CD14-positive monocyte (primary cell): ENCODE measurements around the gene XPO4. TPM values are rescaled to one million over a fixed set of nuclear protein-coding genes. Genes with fewer than 3 reads are reported as not detected.

Experiments used
- DNase-seq, 3 donors: peaks; one replicate each; pipeline ENCODE4 v3.0.0-alpha.2; 2011 to 2022
- H2AFZ ChIP-seq: 2 replicates; pipeline ENCODE4 v1.6.0; 2012; ENCODE audit warnings: mild to moderate bottlenecking, low read depth, low read length, inconsistent platforms; ENCODE audit not compliant: insufficient read depth, poor library complexity, severe bottlenecking
- H3K27ac ChIP-seq, 2 donors: 1 replicate in 1 of 2; 2 replicates in 1 of 2; pipeline ENCODE4 v1.5.1; 2012 to 2013; ENCODE audit warnings: low read length in 2 of 2, control low read depth in 1 of 2, inconsistent platforms in 1 of 2, low read depth in 1 of 2, mild to moderate bottlenecking in 1 of 2
- H3K27me3 ChIP-seq, 2 donors: one replicate each; pipeline versions ENCODE4 v1.6.0 to v1.6.1; 2011 to 2013; ENCODE audit warnings: low read length in 2 of 2; ENCODE audit not compliant: control insufficient read depth in 2 of 2, insufficient read depth in 2 of 2
- H3K36me3 ChIP-seq, 2 donors: replicated peaks in 1 of 2; 1 replicate in 1 of 2; 2 replicates in 1 of 2; pipeline versions ENCODE4 v1.5.1 to v1.6.1; 2012 to 2013; ENCODE audit warnings: low read length in 2 of 2, control low read depth in 1 of 2, inconsistent platforms in 1 of 2, mild to moderate bottlenecking in 1 of 2; ENCODE audit not compliant: insufficient read depth in 2 of 2, control insufficient read depth in 1 of 2
- H3K4me1 ChIP-seq, 2 donors: 1 replicate in 1 of 2; 2 replicates in 1 of 2; pipeline versions ENCODE4 v1.5.1 to v1.6.1; 2012 to 2013; ENCODE audit warnings: low read length in 2 of 2, control low read depth in 1 of 2, inconsistent platforms in 1 of 2, mild to moderate bottlenecking in 1 of 2, moderate library complexity in 1 of 2; ENCODE audit not compliant: insufficient read depth in 2 of 2, control insufficient read depth in 1 of 2
- H3K4me2 ChIP-seq: replicated peaks from 2 replicates; pipeline ENCODE3; 2012; ENCODE audit warnings: low read length, moderate library complexity, mild to moderate bottlenecking; ENCODE audit not compliant: poor library complexity, severe bottlenecking; ENCODE audit errors: extremely low read depth
- H3K4me3 ChIP-seq, 3 experiments: fragments of 200-600 bp in 1 of 3; sonication (generic) in 1 of 3; replicated peaks in 1 of 3; 1 replicate in 2 of 3; 2 replicates in 1 of 3; pipeline ENCODE4 v1.5.1; 2011 to 2013; ENCODE audit warnings: low read length in 3 of 3, mild to moderate bottlenecking in 3 of 3, control low read depth in 2 of 3, low read depth in 2 of 3, inconsistent platforms in 1 of 3, moderate library complexity in 1 of 3
- H3K79me2 ChIP-seq: 2 replicates; pipeline ENCODE4 v1.6.0; 2012; ENCODE audit warnings: mild to moderate bottlenecking, control low read depth, inconsistent platforms, low read length, moderate library complexity; ENCODE audit not compliant: insufficient read depth
- H3K9ac ChIP-seq: 2 replicates; pipeline ENCODE4 v1.6.0; 2017; ENCODE audit warnings: low read length, mild to moderate bottlenecking; ENCODE audit not compliant: insufficient read depth, poor library complexity, severe bottlenecking
- H3K9me3 ChIP-seq, 2 donors: replicated peaks in 1 of 2; 1 replicate in 1 of 2; 2 replicates in 1 of 2; pipeline versions ENCODE4 v1.5.1 to v1.6.1; 2012 to 2013; ENCODE audit warnings: low read length in 2 of 2, control low read depth in 1 of 2; ENCODE audit not compliant: control insufficient read depth in 1 of 2, insufficient read depth in 1 of 2
- H4K20me1 ChIP-seq: 2 replicates; pipeline ENCODE4 v1.6.0; 2012; ENCODE audit warnings: mild to moderate bottlenecking, low read length, control low read depth, moderate library complexity; ENCODE audit not compliant: insufficient read depth
- H3K27ac Mint-ChIP-seq, 7 donors: one replicate each; pipeline ENCODE4 v1.8.0; 2020; ENCODE audit warnings: mild to moderate bottlenecking in 7 of 7, mixed read lengths in 7 of 7, moderate library complexity in 6 of 7, inconsistent platforms in 2 of 7
- H3K27me3 Mint-ChIP-seq, 3 donors: one replicate each; pipeline ENCODE4 v1.8.0; 2021 to 2022; ENCODE audit warnings: low read depth in 3 of 3, mild to moderate bottlenecking in 3 of 3, mixed read lengths in 3 of 3, moderate library complexity in 3 of 3, inconsistent platforms in 1 of 3
- H3K36me3 Mint-ChIP-seq, 2 donors: one replicate each; pipeline ENCODE4 v1.8.0; 2020; ENCODE audit warnings: mixed read lengths in 2 of 2, inconsistent platforms in 1 of 2, mild to moderate bottlenecking in 1 of 2
- H3K4me1 Mint-ChIP-seq: one replicate; pipeline ENCODE4 v1.8.0; 2020; ENCODE audit warnings: mild to moderate bottlenecking, mixed read lengths
- H3K4me3 Mint-ChIP-seq, 2 donors: one replicate each; pipeline ENCODE4 v1.8.0; 2020; ENCODE audit warnings: mild to moderate bottlenecking in 2 of 2, mixed read lengths in 2 of 2, moderate library complexity in 1 of 2
- H3K9me3 Mint-ChIP-seq, 7 donors: one replicate each; pipeline ENCODE4 v1.8.0; 2020 to 2022; ENCODE audit warnings: mixed read lengths in 7 of 7, mild to moderate bottlenecking in 6 of 7, moderate library complexity in 6 of 7, inconsistent platforms in 2 of 7
- CTCF ChIP-seq: fragments of 200-600 bp; IDR thresholded peaks from one replicate; pipeline ENCODE4 v1.8.0; 2022; ENCODE audit warnings: antibody characterized with exemption, mild to moderate bottlenecking
- WGBS: methylation state at CpG from one replicate; pipeline ENCODE4 v1.1.5; 2013; ENCODE audit warnings: missing lambda C conversion rate; ENCODE audit not compliant: insufficient coverage; 5-methylcytosine and 5-hydroxymethylcytosine counted together
- intact Hi-C, 2 donors: fragments of 100-400 bp; cut with micrococcal nuclease; formaldehyde crosslinking; loops; one replicate each; pipeline versions ENCODE4 v1.15.0 to v1.15.1; 2023
- polyA plus RNA-seq, 3 donors: library from polyadenylated mRNA; depleted of rRNA in 1 of 3; unstranded in 2 of 3; stranded (reverse) in 1 of 3; fragments of 300-500 nt in 2 of 3; fragments of >200 nt in 1 of 3; fragmentation: Illumina TruSeq in 2 of 3; gene quantifications; 1 replicate in 2 of 3; 2 replicates in 1 of 3; pipeline ENCODE4 v1.2.3, GENCODE V29; 2012 to 2021

Gene XPO4
- polyA plus RNA-seq, 3 donors, result 2.9 to 4.4 (median 4.0) TPM

- no peaks in the 10 kb centered on the region for H3K79me2 ChIP-seq
- no peaks in the 10 kb centered on the region for H3K4me1 ChIP-seq
- H2AFZ ChIP-seq, result no peak overlapping the region
- no peak overlapping the region for H3K9ac ChIP-seq
- no peaks in the 10 kb centered on the region for H3K36me3 ChIP-seq
- peaks cover 0 to 6% (median 3%) of the 10 kb centered on the region in 7 donors for H3K9me3 Mint-ChIP-seq
- no peak overlapping the region for H3K27ac ChIP-seq
- no peaks in the 10 kb centered on the region for H3K36me3 Mint-ChIP-seq
- WGBS, result 100% methylated on average over 4 of the region's 6 CpGs
- TF ChIP-seq CTCF, result no peak
- H3K4me2 ChIP-seq, result no peak overlapping the region
- no peak overlapping the region for H3K4me3 Mint-ChIP-seq
- H3K9me3 ChIP-seq, result peaks cover 0 to 5% of the 10 kb centered on the region in 2 donors
- H3K4me3 ChIP-seq, result no peak overlapping the region
- H3K27ac Mint-ChIP-seq, result no peak overlapping the region
- no peaks in the 10 kb centered on the region for H3K4me1 Mint-ChIP-seq
- intact Hi-C loops, result no loop called here
- H3K27me3 Mint-ChIP-seq, result peaks cover 2 to 14% (median 8%) of the 10 kb centered on the region in 3 donors
- no peak for DNase-seq
- H4K20me1 ChIP-seq, result no peaks in the 10 kb centered on the region
- H3K27me3 ChIP-seq, result no peaks in the 10 kb centered on the region
These were observed 8.5 kb upstream of the XPO4 start for GRCh38 chr13:20911037-20911436.

GRCh38 chr13:20908714-20909497, 6.4 kb upstream of the XPO4 start:
- TF ChIP-seq CTCF, result no peak
- no peaks in the 10 kb centered on the region for H4K20me1 ChIP-seq
- no peak overlapping the region for H3K4me3 Mint-ChIP-seq
- H3K4me3 ChIP-seq, result no peak overlapping the region
- H3K79me2 ChIP-seq, result no peaks in the 10 kb centered on the region
- no peak for DNase-seq
- H3K9me3 ChIP-seq, result peaks cover 0 to 5% of the 10 kb centered on the region in 2 donors
- no peak overlapping the region for H3K4me2 ChIP-seq
- WGBS, result 85% methylated on average over 6 of the region's 6 CpGs
- peaks cover 2 to 14% (median 9%) of the 10 kb centered on the region in 3 donors for H3K27me3 Mint-ChIP-seq
- H3K9me3 Mint-ChIP-seq, result peaks cover 0 to 6% (median 3%) of the 10 kb centered on the region in 7 donors
- no peaks in the 10 kb centered on the region for H3K4me1 ChIP-seq
- no peaks in the 10 kb centered on the region for H3K27me3 ChIP-seq
- H3K27ac Mint-ChIP-seq, result no peak overlapping the region
- H3K4me1 Mint-ChIP-seq, result no peaks in the 10 kb centered on the region
- H3K27ac ChIP-seq, result no peak overlapping the region
- H3K36me3 Mint-ChIP-seq, result no peaks in the 10 kb centered on the region
- no peak overlapping the region for H2AFZ ChIP-seq
- no peak overlapping the region for H3K9ac ChIP-seq
- no peaks in the 10 kb centered on the region for H3K36me3 ChIP-seq
- intact Hi-C loops, result no loop called here
